ENCODE data around the gene TCEAL9. TPM values are rescaled to one million over a fixed set of nuclear protein-coding genes. Genes with fewer than 3 reads are reported as not detected.

The TCEAL9 gene
- total RNA-seq, 1 donor from 2014 or later, result 126 TPM

- peaks cover 5% of the 10 kb centered on the region for H3K4me1 Mint-ChIP-seq (ENCODE audit: unreplicated experiment)
- H3K4me3 Mint-ChIP-seq (ENCODE audit: unreplicated experiment), result no peak overlapping the region
- no peaks in the 10 kb centered on the region for H3K36me3 Mint-ChIP-seq (ENCODE audit: low read depth, unreplicated experiment)
- H3K9me3 Mint-ChIP-seq (ENCODE audit: unreplicated experiment), result no peaks in the 10 kb centered on the region
- H3K27ac Mint-ChIP-seq (ENCODE audit: unreplicated experiment), result no peak overlapping the region
- TF ChIP-seq CTCF (IDR thresholded peaks at IDR 0.05; ENCODE audit: unreplicated experiment), result no peak
- DNase-seq (ENCODE audit: low spot score), result no peak
- no peaks in the 10 kb centered on the region for H3K27me3 Mint-ChIP-seq (ENCODE audit: unreplicated experiment)
These were observed 42.1 kb downstream of the TCEAL9 start for GRCh38 chrX:103398421-103398864.

DNA sequence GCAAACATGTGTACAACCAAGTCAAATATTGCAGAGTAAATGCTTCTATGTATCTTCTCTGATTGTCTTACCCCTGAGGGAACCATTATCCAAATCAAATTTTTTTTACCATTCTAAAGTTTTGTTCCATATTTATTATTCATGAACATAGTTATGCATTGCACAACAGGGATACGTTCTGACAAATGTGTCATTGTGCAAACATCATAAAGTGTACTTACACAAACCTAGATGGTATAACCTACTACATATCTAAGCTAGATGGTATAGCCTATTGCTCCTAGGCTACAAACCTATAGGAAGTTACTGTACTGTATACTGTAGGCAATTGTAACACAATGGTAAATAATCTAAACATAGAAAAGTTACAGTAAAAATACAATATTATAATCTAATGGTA, 43.4 kb downstream of the TCEAL9 start:
- H3K27ac Mint-ChIP-seq (ENCODE audit: unreplicated experiment), result no peak overlapping the region
- no peak for DNase-seq (ENCODE audit: low spot score)
- H3K27me3 Mint-ChIP-seq (ENCODE audit: unreplicated experiment), result peaks cover 2% of the 10 kb centered on the region
- no peak overlapping the region for H3K4me3 Mint-ChIP-seq (ENCODE audit: unreplicated experiment)
- no peaks in the 10 kb centered on the region for H3K36me3 Mint-ChIP-seq (ENCODE audit: low read depth, unreplicated experiment)
- no peaks in the 10 kb centered on the region for H3K9me3 Mint-ChIP-seq (ENCODE audit: unreplicated experiment)
- TF ChIP-seq CTCF (IDR thresholded peaks at IDR 0.05; ENCODE audit: unreplicated experiment), result no peak
- peaks cover 9% of the 10 kb centered on the region for H3K4me1 Mint-ChIP-seq (ENCODE audit: unreplicated experiment)

GRCh38 chrX:103400931-103401330, 44.6 kb downstream of the TCEAL9 start:
- H3K4me3 Mint-ChIP-seq (ENCODE audit: unreplicated experiment), result no peak overlapping the region
- no peak overlapping the region for H3K27ac Mint-ChIP-seq (ENCODE audit: unreplicated experiment)
- no peaks in the 10 kb centered on the region for H3K36me3 Mint-ChIP-seq (ENCODE audit: low read depth, unreplicated experiment)
- no peaks in the 10 kb centered on the region for H3K9me3 Mint-ChIP-seq (ENCODE audit: unreplicated experiment)
- H3K4me1 Mint-ChIP-seq (ENCODE audit: unreplicated experiment), result peaks cover 9% of the 10 kb centered on the region
- peaks cover 5% of the 10 kb centered on the region for H3K27me3 Mint-ChIP-seq (ENCODE audit: unreplicated experiment)
- no peak for DNase-seq (ENCODE audit: low spot score)
- no peak for TF ChIP-seq CTCF (IDR thresholded peaks at IDR 0.05; ENCODE audit: unreplicated experiment)

DNA sequence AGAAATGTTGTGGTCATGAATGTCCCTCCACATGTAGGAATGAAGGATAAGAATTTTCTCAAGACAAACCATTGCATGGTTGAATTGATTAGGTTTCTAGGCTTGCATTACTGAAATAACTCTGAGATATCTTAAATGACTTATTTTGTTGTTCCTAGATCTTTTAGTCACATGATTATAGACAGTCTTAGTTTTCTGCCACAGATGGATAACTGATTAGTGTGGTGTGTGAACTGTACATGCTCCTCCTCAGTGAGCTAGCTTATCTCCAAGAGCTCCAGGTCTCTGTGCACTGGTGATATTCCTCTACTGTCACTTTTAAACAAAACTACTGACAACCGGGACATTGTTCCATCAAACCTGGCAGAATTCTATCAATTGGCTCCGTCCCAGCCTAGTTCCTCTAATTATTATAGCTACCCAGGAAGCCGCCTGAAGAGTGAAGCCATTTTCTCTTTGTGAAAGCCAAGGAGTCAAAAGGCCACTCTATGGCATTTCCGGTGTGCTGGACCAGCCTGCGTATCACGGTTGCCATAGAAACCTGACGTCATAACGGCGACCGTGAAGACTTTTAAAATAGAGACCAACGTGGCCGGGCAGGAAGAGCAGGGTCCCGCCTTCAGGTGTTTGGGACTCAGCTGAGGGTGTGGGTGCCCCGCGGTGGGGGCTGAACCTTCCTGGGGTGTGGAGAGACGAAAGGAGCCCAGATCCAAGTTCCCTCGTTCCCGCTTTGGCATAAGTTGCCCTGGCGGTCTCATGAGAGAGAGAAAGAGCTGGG, 48.1 kb downstream of the TCEAL9 start:
- H3K27me3 Mint-ChIP-seq (ENCODE audit: unreplicated experiment), result peaks cover 5% of the 10 kb centered on the region
- H3K4me1 Mint-ChIP-seq (ENCODE audit: unreplicated experiment), result peaks cover 4% of the 10 kb centered on the region
- no peaks in the 10 kb centered on the region for H3K9me3 Mint-ChIP-seq (ENCODE audit: unreplicated experiment)
- no peak for TF ChIP-seq CTCF (IDR thresholded peaks at IDR 0.05; ENCODE audit: unreplicated experiment)
- peak; percentile 60 for DNase-seq (ENCODE audit: low spot score)
- peaks cover 1% of the 10 kb centered on the region for H3K36me3 Mint-ChIP-seq (ENCODE audit: low read depth, unreplicated experiment)
- H3K27ac Mint-ChIP-seq (ENCODE audit: unreplicated experiment), result peak overlapping the region; percentile 93
- H3K4me3 Mint-ChIP-seq (ENCODE audit: unreplicated experiment), result peak overlapping the region; percentile 92

- Mint-ChIP-seq H3K27ac (ENCODE audit: unreplicated experiment) (peak overlapping the region; percentile 93), H3K36me3 (ENCODE audit: low read depth, unreplicated experiment) (peaks cover 5% of the 10 kb centered on the region)
- no peak for DNase-seq (ENCODE audit: low spot score)
These were observed 48.7 kb downstream of the TCEAL9 start for GRCh38 chrX:103405009-103405333.

More at GRCh38 chrX:103405009-103405333, 48.7 kb downstream of the TCEAL9 start:
- H3K4me1 Mint-ChIP-seq (ENCODE audit: unreplicated experiment), result peaks cover 4% of the 10 kb centered on the region
- no peaks in the 10 kb centered on the region for H3K9me3 Mint-ChIP-seq (ENCODE audit: unreplicated experiment)
- no peak for TF ChIP-seq CTCF (IDR thresholded peaks at IDR 0.05; ENCODE audit: unreplicated experiment)
- H3K4me3 Mint-ChIP-seq (ENCODE audit: unreplicated experiment), result peak overlapping the region; percentile 92
- peaks cover 5% of the 10 kb centered on the region for H3K27me3 Mint-ChIP-seq (ENCODE audit: unreplicated experiment)
